ENCODE measurements around the gene CCNL1. TPM values are rescaled to one million over a fixed set of nuclear protein-coding genes. Genes with fewer than 3 reads are reported as not detected.

The CCNL1 gene
- total RNA-seq, 2 donors from 2014 or later: 97.4 to 128 TPM

DNA sequence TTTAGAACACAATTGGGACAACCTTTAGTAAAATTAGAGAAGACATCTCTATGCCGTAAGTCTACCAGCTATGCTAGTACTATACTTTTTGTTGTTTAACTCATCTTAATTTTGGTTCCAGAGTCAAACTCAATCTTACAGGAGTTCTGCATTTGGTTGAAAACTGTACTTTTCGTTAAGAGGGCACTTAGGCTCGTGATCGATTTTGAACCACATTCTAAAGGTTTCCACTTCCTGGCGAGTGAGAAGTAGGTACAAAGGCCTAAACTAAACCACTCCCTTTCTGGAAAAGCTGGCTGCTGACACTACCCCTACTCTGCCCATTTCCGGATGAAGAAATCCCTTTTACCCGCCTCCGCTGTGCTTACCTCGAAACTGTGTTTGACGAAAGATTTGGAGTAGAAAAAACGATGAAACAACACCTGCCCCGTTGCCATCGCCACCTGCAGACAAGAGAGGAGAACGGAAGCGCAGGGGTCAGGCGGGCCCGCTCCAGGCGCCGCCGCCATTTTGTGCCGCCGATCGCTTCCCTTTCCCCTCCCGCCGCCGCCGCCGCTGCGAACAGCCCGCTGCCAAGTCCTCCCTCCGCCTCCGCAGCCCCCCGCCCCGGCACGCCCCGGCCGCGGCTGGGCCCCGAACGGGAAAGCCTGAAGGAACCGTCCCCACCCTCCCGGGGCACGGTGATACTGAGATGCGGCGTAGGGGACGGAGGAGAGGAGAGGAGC, 748 bp downstream of the CCNL1 start:
- peaks cover 50% of the 10 kb centered on the region for H3K4me1 Mint-ChIP-seq
- Histone ChIP-seq H3K4me1 (ENCODE audit: control insufficient read depth, insufficient read depth, low read length) (no peaks in the 10 kb centered on the region), H3K4me3 (ENCODE audit: low read length) (peak overlapping the region; percentile 97), H3K36me3 (ENCODE audit: control insufficient read depth, insufficient read depth, low read length) (peaks cover 49% of the 10 kb centered on the region), H3K9me3 (ENCODE audit: control insufficient read depth, low read length) (no peaks in the 10 kb centered on the region), H3K27me3 (ENCODE audit: control insufficient read depth, insufficient read depth, low read length, poor library complexity, severe bottlenecking) (no peaks in the 10 kb centered on the region), H3K27ac (ENCODE audit: low read depth, low read length) (peak overlapping the region; percentile 98), H3K9ac (ENCODE audit: extremely low read depth, low read length, poor library complexity, severe bottlenecking) (peak overlapping the region; percentile 98)
- H3K27me3 Mint-ChIP-seq (ENCODE audit: insufficient read depth): no peaks in the 10 kb centered on the region
- WGBS, 2 experiments (ENCODE audit: insufficient coverage in 1 of 2, insufficient read length in 1 of 2): 1 to 6% methylated on average over 18 to 46 of the region's 46 CpGs
- peak; percentile 57 for TF ChIP-seq CTCF (conservative IDR thresholded peaks at IDR 0.05)
- H3K27ac Mint-ChIP-seq: peak overlapping the region; percentile 96
- H3K36me3 Mint-ChIP-seq (ENCODE audit: low read depth): peaks cover 46% of the 10 kb centered on the region
- peak overlapping the region; percentile 88 for H3K4me3 Mint-ChIP-seq
- DNase-seq: peak; percentile 88
- no peaks in the 10 kb centered on the region for H3K9me3 Mint-ChIP-seq

- H3K27me3 Mint-ChIP-seq (ENCODE audit: insufficient read depth): no peaks in the 10 kb centered on the region
- no peak for TF ChIP-seq CTCF (conservative IDR thresholded peaks at IDR 0.05)
- no peaks in the 10 kb centered on the region for H3K27me3 ChIP-seq (ENCODE audit: control insufficient read depth, insufficient read depth, low read length, poor library complexity, severe bottlenecking)
- DNase-seq: no peak
- no peaks in the 10 kb centered on the region for H3K9me3 ChIP-seq (ENCODE audit: control insufficient read depth, low read length)
- peak overlapping the region; percentile 97 for H3K4me3 ChIP-seq (ENCODE audit: low read length)
- peaks cover 51% of the 10 kb centered on the region for H3K4me1 Mint-ChIP-seq
- peak overlapping the region; percentile 96 for H3K27ac Mint-ChIP-seq
- H3K4me1 ChIP-seq (ENCODE audit: control insufficient read depth, insufficient read depth, low read length): no peaks in the 10 kb centered on the region
- peak overlapping the region; percentile 88 for H3K4me3 Mint-ChIP-seq
- peaks cover 63% of the 10 kb centered on the region for H3K36me3 ChIP-seq (ENCODE audit: control insufficient read depth, insufficient read depth, low read length)
- peak overlapping the region; percentile 98 for H3K9ac ChIP-seq (ENCODE audit: extremely low read depth, low read length, poor library complexity, severe bottlenecking)
- no peak overlapping the region for H3K27ac ChIP-seq (ENCODE audit: low read depth, low read length)
- peaks cover 56% of the 10 kb centered on the region for H3K36me3 Mint-ChIP-seq (ENCODE audit: low read depth)
- H3K9me3 Mint-ChIP-seq: no peaks in the 10 kb centered on the region
Measured at GRCh38 chr3:157157836-157158235, 2.1 kb downstream of the CCNL1 start.

- Mint-ChIP-seq H3K4me1 (peaks cover 51% of the 10 kb centered on the region), H3K4me3 (peak overlapping the region; percentile 88), H3K27me3 (ENCODE audit: insufficient read depth) (no peaks in the 10 kb centered on the region), H3K36me3 (ENCODE audit: low read depth) (peaks cover 63% of the 10 kb centered on the region), H3K9me3 (no peaks in the 10 kb centered on the region), H3K27ac (no peak overlapping the region)
- peak overlapping the region; percentile 97 for H3K4me3 ChIP-seq (ENCODE audit: low read length)
- TF ChIP-seq CTCF (conservative IDR thresholded peaks at IDR 0.05): no peak
- 87 to 93% methylated on average over 3 to 7 of the region's 7 CpGs for WGBS, 2 experiments (ENCODE audit: insufficient coverage in 1 of 2, insufficient read length in 1 of 2)
- no peaks in the 10 kb centered on the region for H3K27me3 ChIP-seq (ENCODE audit: control insufficient read depth, insufficient read depth, low read length, poor library complexity, severe bottlenecking)
- no peak for DNase-seq
- H3K36me3 ChIP-seq (ENCODE audit: control insufficient read depth, insufficient read depth, low read length): peaks cover 71% of the 10 kb centered on the region
- peak overlapping the region; percentile 98 for H3K9ac ChIP-seq (ENCODE audit: extremely low read depth, low read length, poor library complexity, severe bottlenecking)
- H3K27ac ChIP-seq (ENCODE audit: low read depth, low read length): no peak overlapping the region
- no peaks in the 10 kb centered on the region for H3K4me1 ChIP-seq (ENCODE audit: control insufficient read depth, insufficient read depth, low read length)
- no peaks in the 10 kb centered on the region for H3K9me3 ChIP-seq (ENCODE audit: control insufficient read depth, low read length)
Measured at GRCh38 chr3:157156837-157157635, 2.9 kb downstream of the CCNL1 start.

Measured in endodermal cell (in vitro differentiated cells).